Measurements from ENCODE around the gene ARHGEF7.

The ARHGEF7 gene

DNA sequence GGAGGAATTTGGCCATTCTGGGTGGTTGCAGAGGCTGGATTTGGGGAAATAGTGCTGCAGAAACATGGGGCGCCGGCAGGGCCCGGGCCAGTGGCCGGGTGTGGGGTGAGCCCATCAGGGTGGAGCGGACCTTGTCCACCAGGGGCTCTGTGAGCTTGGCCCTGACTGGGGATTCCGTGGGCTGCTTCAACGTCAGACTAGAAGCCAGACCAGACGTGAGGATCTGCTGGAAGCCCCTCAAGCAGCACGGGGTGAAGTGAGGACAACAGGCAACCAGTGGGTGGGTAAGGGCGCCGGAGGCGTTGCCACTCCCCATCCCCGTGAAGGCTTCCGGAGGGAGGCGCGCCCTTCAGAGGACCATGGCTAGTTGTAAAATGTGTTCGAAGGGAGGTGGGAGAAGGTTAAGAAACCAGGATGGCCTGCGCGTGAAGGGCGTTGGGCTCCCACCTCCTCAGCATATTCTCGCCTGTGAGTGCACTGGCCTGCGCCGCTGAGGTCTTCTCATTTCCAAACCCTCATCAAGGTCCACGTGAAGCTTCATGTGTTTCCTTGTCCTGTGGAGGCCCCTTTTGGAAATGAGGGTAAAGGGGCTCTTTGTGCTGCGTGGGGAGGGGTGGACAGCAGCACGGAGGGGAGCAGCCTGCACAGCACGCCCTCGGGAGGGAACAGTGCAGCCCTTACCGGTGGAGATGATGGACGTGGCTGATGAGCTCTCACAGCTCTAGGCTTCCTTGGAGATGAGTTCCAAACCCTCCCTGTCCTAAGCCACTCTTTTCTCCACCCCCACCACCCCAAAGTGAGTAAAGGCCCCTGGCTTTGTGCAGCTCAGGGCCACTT lies 213.7 kb downstream of the ARHGEF7 start:
- DNase-seq, result no peak

DNA sequence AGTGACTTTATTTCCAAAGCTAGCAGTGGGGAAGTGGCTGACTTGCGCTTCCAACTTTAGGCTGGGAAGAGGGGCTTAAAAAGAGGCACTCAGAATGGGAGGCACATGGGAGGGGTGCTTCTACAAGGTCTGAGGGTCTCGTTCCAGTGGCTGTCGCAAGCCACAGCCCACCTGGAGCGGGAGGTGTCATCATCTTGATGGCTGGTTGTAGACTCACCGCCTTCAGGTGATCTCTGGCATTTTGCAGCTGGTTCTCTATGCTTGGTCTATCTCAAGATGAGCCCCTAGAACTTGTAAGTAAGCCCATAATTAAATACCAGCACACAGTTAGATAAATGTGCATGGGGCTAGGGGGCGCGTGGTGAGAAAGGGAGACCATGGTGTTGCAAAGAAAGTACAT lies 214.5 kb downstream of the ARHGEF7 start:
- no peak for DNase-seq

DNA sequence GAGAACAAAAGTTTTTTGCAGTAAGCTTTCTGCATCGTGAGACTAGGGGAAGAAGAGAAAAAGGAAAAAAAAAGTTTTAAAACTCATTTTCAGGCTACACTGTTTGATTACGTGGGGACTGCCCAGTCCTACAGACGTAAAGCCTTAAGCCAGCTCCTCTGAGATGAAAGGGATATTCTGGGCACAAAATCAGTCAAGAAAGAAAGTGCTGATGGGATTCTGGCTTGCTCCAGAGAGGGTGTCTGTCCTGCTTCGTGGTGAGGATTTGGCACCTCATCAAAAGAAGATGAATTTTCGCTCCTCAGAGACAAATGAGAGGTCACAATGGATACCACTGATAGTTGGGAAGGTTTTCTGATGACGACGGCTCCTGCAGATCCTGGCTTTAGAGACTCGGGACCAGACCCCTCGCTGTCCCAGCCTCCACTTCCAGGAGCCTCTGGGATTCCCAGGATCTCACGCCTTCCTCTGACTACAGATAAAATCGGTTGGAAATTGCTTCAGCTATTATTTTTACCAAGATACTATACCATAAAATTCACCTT lies 215.0 kb downstream of the ARHGEF7 start:
- DNase-seq, result no peak

DNA sequence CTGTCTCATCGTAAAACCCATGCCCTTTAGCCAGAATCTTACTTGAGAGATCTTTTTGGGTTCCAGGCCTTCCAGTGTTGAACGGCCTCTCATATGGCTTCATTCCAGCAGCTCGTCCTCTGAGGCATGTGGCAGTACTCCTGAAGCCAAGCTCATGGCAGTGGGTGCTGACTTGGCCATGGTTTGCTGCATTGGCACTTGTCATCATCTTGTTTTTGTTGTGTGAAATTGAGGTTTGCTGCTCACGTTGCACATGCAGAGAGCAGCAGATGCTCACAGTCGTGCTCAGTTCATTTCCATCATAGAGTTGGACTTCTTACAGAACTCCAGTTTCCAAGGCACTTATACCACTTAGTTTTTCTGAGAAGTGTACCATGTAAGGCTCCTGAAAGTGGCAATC lies 220.2 kb downstream of the ARHGEF7 start:
- no peak for DNase-seq

DNA sequence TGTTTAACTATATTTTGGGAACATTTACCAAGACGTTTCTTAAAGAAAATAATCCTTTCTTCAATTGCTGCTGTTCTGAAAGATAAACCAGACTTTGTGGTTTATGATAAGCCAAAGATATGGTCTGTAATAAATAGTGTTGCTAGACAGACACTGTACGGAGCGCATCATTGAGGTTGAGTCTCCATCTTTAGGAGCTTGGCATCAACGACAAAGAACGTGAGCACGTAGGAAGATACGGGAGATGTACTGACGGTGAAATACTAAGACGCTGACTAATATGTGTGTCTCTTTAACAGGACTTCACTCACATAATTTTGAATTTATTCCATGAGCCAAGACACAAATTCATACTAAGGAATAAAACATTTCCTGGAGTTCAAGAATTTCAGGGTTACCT lies 221.6 kb downstream of the ARHGEF7 start:
- no peak for DNase-seq

DNA sequence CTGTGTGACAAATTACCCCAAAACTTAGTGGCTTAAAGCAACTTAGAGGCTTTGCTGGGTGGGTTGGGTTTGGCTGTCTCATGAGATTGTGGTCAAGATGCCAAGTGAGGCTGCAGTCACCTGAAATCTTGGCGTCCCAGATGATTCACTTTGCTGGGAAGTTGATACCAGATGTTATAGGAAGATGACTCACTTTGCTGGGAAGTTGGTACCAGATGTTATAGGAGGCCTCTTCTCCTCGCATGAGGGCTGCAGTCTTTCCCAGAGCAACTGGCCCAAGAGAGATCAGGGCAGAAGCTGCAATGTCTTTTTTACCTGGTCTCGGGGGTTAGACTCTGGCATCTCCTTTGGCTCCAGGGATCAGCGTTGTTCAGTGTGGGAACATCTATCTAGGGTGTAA lies 222.1 kb downstream of the ARHGEF7 start:
- DNase-seq, result no peak

DNA sequence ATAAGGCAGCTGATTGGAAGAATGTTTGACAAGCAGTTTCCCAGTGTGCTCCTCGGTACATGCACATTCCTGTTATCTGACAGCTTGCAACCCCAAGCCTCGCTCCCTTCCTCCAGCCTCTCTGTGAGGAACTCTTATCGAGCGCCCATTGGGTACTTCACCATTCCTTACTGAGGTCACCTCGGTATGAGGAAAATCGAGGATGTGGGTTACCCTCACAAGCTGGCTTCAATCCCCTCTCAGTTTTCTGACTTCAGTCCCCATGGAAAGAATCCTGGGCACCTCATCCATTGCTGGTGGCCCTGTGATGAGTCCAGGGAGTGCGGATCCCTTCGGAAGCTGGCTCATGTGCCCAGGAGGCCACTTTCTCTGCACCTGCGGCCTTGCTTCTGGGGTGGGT lies 222.6 kb downstream of the ARHGEF7 start:
- DNase-seq, result no peak

DNA sequence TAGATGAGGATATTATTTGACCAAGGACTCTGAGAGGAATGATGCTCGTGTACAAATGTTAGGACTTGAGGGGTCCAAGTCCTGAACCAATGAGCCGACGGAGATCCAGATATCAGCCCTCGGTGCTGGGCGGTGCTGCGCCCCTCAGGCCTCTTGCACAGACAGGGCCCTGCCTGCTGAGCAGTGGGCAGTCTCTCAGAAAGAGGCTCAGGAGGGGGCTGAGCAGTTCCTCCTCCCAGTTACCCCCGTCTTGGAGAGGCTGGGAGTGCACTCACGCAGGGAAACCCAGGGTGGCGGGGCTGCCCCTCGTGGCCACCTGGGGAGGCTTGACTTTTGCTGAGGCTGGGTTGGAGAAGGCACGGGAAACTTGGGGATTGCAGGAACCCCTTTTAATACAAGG lies 223.7 kb downstream of the ARHGEF7 start:
- DNase-seq, result no peak

DNA sequence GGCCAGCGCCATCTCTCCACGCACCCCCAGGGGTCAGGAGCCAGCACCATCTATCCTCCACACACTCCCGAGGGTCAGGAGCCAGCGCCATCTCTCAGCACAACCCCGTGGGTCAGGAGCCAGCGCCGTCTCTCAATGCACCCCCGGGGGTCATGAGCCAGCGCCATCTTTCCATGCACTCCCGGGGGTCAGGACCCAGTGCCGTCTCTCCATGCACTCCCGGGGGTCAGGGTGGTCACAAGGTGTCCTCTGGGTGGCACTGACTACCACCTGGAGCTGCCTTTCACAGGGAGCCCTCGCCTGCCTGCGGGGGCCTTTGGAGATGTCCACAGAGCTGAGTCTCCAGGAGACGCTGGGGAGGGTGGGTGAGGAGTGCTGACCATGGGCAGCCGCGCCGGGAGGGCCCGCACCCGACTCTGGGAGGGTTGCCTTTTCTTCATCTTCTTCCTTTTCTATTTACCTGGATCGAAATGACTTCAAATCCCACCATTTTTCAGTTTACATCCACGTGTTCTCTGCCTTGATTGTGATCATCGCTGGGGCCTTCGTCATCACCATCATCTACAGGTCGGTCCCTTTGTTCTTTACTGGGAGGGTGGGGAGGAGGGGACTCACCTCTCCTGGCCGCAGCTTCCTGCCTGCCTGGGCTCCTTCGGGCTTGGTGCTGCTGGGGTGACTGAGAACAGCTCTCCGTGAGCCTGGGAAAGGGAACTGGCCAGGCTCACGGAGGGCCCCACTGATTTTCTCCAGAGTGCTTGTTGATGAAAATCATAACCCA lies 224.4 kb downstream of the ARHGEF7 start:
- DNase-seq, result no peak

DNA sequence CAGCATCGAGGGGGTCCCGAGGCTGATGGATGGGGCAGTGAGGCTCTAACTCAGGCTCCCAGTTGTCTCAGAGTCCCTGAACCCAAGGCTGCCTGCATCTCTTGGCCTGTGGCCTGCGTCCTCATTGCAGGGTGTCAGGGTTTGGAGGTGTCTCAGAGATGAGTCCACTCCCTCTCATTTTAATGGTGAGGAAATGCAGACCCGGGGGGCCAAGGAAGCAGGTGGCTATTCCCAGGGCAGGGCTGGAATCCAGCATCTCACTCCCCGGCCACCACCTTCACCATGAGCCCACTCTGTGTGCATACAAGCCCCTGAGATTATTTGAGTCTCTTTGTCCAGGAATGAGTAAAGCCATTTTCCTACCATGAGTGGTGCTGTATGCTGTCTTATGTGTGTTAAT lies 226.8 kb downstream of the ARHGEF7 start:
- DNase-seq, result no peak

DNA sequence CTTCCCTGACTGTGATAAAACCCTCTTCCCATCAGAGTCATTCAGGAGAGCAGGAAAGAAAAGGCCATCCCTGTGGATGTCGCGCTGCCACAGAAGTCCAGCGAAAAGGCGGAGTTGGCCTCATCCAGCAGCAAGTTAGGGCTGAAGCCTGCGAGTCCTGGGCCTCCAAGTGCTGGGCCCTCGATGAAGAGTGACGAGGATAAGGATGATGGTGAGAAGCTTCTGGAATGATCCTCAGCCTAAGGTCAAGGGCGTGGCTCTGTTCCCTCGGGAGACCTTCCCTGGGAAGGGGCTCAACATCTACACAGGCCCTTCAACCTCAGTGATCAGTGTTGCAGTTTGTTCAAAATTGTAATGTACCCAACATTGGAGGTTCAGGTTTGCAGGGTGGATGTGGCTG lies 227.6 kb downstream of the ARHGEF7 start:
- no peak for DNase-seq

DNA sequence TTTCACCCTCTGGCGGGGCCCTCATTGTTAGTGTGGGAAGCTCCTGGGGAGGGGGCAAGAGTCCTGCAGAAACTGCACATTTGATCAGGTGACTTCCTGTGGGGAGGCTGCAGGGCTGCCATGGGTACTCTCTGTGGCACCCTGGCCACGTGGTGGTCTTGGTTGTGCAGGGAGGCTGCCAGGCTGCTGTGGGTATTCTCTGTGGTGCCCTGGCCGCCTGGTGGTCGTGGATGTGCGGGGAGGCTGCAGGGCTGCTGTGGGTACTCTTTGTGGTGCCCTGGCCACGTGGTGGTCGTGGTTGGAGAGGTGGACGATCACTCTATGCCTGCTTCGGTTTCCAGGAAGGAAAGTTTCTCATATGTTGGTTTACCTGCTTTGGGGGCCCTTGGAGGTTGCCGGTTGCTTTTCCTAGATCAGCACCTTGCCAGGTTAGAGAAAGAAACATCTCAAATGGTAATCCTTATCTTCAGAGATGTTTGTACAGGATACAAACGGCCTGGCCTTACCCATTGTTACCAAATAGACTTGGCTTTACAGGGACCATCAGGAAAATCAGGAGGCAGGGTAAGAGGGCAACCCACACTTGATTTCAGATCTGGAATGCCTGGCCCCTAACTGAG lies 228.2 kb downstream of the ARHGEF7 start:
- no peak for DNase-seq

DNA sequence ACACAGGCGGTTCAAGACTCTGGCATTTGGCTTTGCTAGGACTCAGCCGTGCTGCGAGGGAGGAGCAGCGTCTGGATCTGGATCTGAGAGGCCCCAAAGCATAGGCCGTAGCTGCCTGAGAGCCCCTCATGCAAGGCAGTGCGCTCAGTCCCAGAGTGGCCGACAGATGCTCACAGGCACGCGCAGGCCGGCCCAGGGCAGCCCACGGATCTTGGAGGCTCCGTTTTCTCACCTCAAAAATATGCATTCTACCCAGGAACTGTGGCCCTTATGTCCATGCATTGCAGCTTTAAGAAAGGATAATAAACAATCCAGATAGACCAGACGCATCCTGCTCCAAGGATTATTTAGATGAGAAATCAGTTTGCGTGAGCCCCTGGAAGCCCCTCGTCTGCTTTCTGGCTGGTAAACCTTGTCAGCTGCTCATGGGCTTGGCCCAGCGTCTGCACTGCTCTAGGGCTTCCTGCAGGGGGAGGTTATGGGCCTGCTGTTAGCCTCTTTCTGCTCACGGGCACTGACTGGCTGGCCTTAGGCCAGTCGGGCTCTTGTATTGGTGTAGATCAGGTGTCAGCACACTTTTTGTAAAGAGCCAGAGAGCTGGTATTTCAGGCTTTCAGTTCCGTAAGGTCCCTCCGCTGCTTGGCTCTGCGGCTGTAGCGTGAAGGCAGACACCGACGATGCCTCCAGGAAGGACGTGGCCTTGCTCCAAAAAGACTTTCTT lies 229.5 kb downstream of the ARHGEF7 start:
- DNase-seq, result no peak

DNA sequence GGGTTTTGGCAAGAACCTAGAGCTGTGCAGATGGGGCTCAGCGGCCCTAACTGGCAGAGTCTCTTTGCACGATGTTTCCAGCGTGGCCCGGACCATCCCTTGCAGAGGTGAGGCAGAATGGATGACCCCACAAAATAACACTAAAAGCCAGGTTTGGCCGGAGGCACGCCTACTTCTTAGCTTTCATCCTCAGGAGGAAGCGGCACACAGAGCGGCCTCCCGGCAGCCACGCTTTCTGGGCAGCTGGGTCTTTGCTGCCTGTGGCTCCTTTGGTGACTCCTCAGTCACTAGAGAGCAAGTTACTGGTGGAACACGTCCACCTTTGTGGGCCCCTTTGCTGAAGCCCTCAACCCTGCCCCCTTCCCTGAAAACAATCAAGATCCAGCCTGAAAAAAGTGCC lies 230.6 kb downstream of the ARHGEF7 start:
- DNase-seq, result no peak

DNA sequence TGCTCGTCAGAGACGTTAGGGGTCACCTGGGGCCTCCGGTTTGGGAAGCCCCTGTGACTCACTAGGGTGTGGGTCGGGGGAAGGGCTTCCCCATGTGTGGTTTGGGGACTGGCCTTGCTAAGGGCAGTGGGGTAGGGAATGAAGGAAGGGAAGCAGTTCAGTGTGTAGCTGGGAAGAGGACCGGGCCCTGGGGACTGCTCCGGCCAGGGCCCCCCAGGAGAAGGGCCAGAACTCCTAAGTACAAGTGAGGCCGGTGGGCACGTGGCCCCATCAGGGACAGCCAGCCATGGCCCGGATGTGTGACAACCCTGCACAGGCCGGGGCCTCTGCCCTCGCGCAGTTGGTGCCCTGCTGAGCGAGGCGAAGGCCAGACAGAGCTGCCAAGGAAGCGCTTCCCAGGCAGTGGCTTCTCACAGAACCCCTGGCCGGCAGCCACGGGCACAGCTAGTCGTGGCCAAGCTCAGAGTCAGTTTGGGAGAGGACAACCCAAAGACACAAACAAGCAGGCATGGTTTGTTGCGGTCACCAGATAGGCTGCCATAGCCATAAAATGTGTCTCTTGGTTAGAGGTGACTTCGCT lies 231.1 kb downstream of the ARHGEF7 start:
- no peak for DNase-seq

DNA sequence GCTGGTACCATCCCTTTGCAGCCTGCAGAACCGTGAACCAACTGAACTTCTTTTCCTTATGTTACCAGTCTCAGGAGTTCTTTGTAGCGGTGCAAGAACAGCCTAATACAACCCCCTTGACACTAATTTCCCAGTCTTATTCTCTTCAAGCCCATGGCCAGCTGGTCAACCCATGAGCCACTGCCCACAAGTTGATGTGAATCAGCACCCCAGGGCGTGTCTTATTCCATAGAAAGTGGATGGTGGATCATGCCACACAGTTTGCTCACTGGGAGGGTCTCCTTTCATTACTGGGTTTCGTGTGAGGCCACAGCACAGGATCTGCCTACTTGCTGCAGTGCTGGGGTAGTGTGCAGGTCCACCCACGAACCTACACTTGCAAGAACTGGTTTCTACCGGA lies 232.3 kb downstream of the ARHGEF7 start:
- DNase-seq, result no peak

DNA sequence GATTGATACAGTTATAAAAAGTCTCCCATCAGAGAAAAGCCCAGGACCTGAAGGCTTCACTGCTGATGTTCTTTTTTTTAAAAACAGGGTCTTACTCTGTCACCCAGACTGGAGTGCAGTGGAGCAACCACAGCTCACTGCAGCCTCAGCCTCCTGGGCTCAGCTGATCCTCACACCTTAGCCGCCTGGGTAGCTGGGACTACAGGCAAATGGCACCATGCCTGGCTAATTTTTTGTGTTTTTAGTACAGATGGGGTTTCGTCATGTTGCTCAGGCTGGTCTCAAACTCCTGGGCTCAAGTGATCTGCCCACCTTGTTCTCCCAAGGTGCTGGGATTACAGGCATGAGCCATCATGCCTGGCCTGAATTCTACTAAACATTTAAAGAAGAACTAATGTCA lies 238.4 kb downstream of the ARHGEF7 start:
- no peak for DNase-seq

DNA sequence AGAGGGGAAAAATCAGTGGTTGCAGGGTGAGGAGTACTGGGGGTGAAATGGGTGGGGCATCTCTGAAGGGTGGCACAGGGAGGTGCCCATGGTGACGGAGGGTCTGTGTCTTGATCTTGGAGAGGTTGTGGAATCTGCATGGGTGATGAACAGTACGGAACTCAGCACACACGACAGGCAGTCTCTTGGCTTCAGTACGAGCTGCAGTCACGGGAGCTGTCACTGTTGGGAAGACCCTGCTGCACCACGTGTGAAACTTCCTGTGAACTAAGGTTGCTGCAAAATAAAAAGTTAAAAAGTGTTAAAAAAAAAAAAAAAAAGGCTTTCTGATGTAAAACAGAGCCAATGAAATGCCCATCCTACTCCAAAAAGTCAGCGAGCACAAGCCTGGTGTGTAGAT lies 239.7 kb downstream of the ARHGEF7 start:
- no peak for DNase-seq
